Measurements from ENCODE around the gene NT5C1B. TPM values are rescaled to one million over a fixed set of nuclear protein-coding genes. Genes with fewer than 3 reads are reported as not detected.

NT5C1B gene
- total RNA-seq, 1 donor from 2014 or later = not detected

GRCh38 chr2:18598848-18599484, 9.6 kb upstream of the NT5C1B start:
- Mint-ChIP-seq H3K27ac (no peak overlapping the region), H3K4me1 (no peaks in the 10 kb centered on the region), H3K9me3 (no peaks in the 10 kb centered on the region), H3K4me3 (no peak overlapping the region), H3K36me3 (no peaks in the 10 kb centered on the region), H3K27me3 (ENCODE audit: insufficient read depth, low read depth) (no peaks in the 10 kb centered on the region)
- Histone ChIP-seq H3K4me1 (no peaks in the 10 kb centered on the region), H3K4me2 (no peak overlapping the region), H3K27ac (no peak overlapping the region), H4K20me1 (ENCODE audit: low read depth) (no peaks in the 10 kb centered on the region), H3K9ac (no peak overlapping the region), H3K4me3 (no peak overlapping the region), H2AFZ (replicated peaks) (no peak overlapping the region), H3K27me3 (no peaks in the 10 kb centered on the region), H3K36me3 (no peaks in the 10 kb centered on the region), H3K9me3 (ENCODE audit: low read depth) (no peaks in the 10 kb centered on the region), H3F3A (ENCODE audit: low read depth) (no peaks in the 10 kb centered on the region), H3K79me2 (ENCODE audit: low read depth) (no peaks in the 10 kb centered on the region)
- no peak for DNase-seq (ENCODE audit: low spot score)
- no peak for TF ChIP-seq EZH2phosphoT487 (IDR thresholded peaks at IDR 0.05)
- no peak for TF ChIP-seq EZH2 (IDR thresholded peaks at IDR 0.05)
- no peak for TF ChIP-seq CTCF (IDR thresholded peaks at IDR 0.05)

DNA sequence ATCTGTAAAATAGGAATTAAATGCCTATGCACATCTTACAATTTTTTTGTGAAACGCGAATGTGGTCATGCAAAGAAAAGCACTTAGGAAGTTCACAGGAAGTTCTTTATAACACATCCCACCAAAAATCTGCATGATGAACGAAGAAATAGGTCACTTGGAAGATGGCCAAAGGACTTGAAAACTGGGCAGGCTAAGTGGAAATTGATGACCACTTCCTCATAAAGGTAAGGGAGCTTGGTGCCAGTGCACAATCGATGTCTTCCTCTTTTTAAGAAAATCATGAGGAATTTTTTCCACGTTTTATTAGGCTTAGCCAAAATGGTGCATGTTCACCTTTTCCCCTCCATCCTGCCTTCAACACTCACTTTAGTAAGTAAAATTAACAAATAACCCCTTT, 8.2 kb upstream of the NT5C1B start:
- no peaks in the 10 kb centered on the region for H3K79me2 ChIP-seq (ENCODE audit: low read depth)
- no peak overlapping the region for H3K4me3 ChIP-seq
- H3F3A ChIP-seq (ENCODE audit: low read depth) = no peaks in the 10 kb centered on the region
- no peak overlapping the region for H3K9ac ChIP-seq
- Mint-ChIP-seq H3K36me3 (no peaks in the 10 kb centered on the region), H3K27me3 (ENCODE audit: insufficient read depth, low read depth) (no peaks in the 10 kb centered on the region), H3K4me1 (no peaks in the 10 kb centered on the region), H3K27ac (no peak overlapping the region), H3K9me3 (no peaks in the 10 kb centered on the region), H3K4me3 (no peak overlapping the region)
- H3K36me3 ChIP-seq = no peaks in the 10 kb centered on the region
- no peak overlapping the region for H2AFZ ChIP-seq (replicated peaks)
- no peak overlapping the region for H3K4me2 ChIP-seq
- no peak for TF ChIP-seq CTCF (IDR thresholded peaks at IDR 0.05)
- TF ChIP-seq EZH2phosphoT487 (IDR thresholded peaks at IDR 0.05) = no peak
- no peak for TF ChIP-seq EZH2 (IDR thresholded peaks at IDR 0.05)
- H3K9me3 ChIP-seq (ENCODE audit: low read depth) = no peaks in the 10 kb centered on the region
- no peak overlapping the region for H3K27ac ChIP-seq
- no peaks in the 10 kb centered on the region for H3K4me1 ChIP-seq
- DNase-seq (ENCODE audit: low spot score) = no peak
- no peaks in the 10 kb centered on the region for H3K27me3 ChIP-seq
- no peaks in the 10 kb centered on the region for H4K20me1 ChIP-seq (ENCODE audit: low read depth)

DNA sequence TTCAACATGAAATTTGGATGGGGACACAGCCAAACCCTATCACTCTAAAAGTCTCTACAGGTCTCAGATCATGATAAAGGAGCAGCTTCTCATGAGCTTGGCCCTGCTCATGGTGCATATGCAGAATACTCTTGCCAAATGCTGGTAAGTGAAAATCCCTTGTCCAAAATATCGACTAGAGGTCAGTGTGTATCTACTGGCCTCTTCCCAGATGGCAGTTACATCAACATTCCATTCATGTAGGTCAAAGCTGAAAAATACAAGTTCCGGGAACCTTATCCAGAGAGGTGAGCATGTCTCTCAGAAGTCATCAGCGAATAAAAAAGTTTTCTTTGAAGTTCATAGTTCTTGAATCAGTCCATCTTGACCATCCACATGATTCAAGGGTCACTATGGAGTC, 7.6 kb upstream of the NT5C1B start:
- Histone ChIP-seq H3F3A (ENCODE audit: low read depth) (no peaks in the 10 kb centered on the region), H3K79me2 (ENCODE audit: low read depth) (no peaks in the 10 kb centered on the region), H2AFZ (replicated peaks) (no peak overlapping the region), H3K27me3 (no peaks in the 10 kb centered on the region), H3K9me3 (ENCODE audit: low read depth) (no peaks in the 10 kb centered on the region), H4K20me1 (ENCODE audit: low read depth) (no peaks in the 10 kb centered on the region), H3K27ac (no peak overlapping the region), H3K4me1 (no peaks in the 10 kb centered on the region), H3K36me3 (no peaks in the 10 kb centered on the region), H3K4me3 (no peak overlapping the region), H3K9ac (no peak overlapping the region), H3K4me2 (no peak overlapping the region)
- TF ChIP-seq EZH2 (IDR thresholded peaks at IDR 0.05) = no peak
- TF ChIP-seq CTCF (IDR thresholded peaks at IDR 0.05) = no peak
- TF ChIP-seq EZH2phosphoT487 (IDR thresholded peaks at IDR 0.05) = no peak
- no peak overlapping the region for H3K4me3 Mint-ChIP-seq
- H3K9me3 Mint-ChIP-seq = no peaks in the 10 kb centered on the region
- no peaks in the 10 kb centered on the region for H3K36me3 Mint-ChIP-seq
- no peak for DNase-seq (ENCODE audit: low spot score)
- no peaks in the 10 kb centered on the region for H3K4me1 Mint-ChIP-seq
- H3K27me3 Mint-ChIP-seq (ENCODE audit: insufficient read depth, low read depth) = no peaks in the 10 kb centered on the region
- no peak overlapping the region for H3K27ac Mint-ChIP-seq
